Measurements from ENCODE around the gene AGR3. TPM values are rescaled to one million over a fixed set of nuclear protein-coding genes. Genes with fewer than 3 reads are reported as not detected.
"Not testable (repeated sequence)": the region's sequence is repeated elsewhere in the genome, so short reads cannot be mapped to it uniquely, and the experiment has no call there.

The AGR3 gene
- polyA plus RNA-seq, 1 donor from 2014 or later, result not detected

GRCh38 chr7:16867328-16867727, 14.5 kb downstream of the AGR3 start:
- Histone ChIP-seq H4K20me1 (ENCODE audit: insufficient read depth) (no peaks in the 10 kb centered on the region), H3K9ac (ENCODE audit: low read length) (no peak overlapping the region), H3K79me2 (replicated peaks; ENCODE audit: insufficient read depth, low read length) (no peaks in the 10 kb centered on the region), H3K27me3 (ENCODE audit: insufficient read depth, low read depth, low read length) (no peaks in the 10 kb centered on the region), H3K9me2 (ENCODE audit: insufficient read depth, low read length) (no peaks in the 10 kb centered on the region), H3F3A (ENCODE audit: insufficient read depth, low read length, poor library complexity, severe bottlenecking) (no peaks in the 10 kb centered on the region), H3K36me3 (ENCODE audit: insufficient read depth, low read length) (no peaks in the 10 kb centered on the region), H3K4me3 (ENCODE audit: low read length) (no peak overlapping the region), H3K27ac (ENCODE audit: low read length) (no peak overlapping the region), H3K4me2 (ENCODE audit: low read length) (no peak overlapping the region), H3K9me3 (ENCODE audit: low read length) (no peaks in the 10 kb centered on the region), H2AFZ (ENCODE audit: low read depth, low read length) (no peak overlapping the region)
- TF ChIP-seq POLR2AphosphoS5 (IDR thresholded peaks at IDR 0.05) (no peak), REST (IDR thresholded peaks at IDR 0.05; ENCODE audit: borderline replicate concordance) (no peak), EP300 (conservative IDR thresholded peaks at IDR 0.05; ENCODE audit: poor library complexity, severe bottlenecking) (no peak), MXI1 (conservative IDR thresholded peaks at IDR 0.05; ENCODE audit: poor library complexity, severe bottlenecking) (no peak), RAD21 (conservative IDR thresholded peaks at IDR 0.05) (no peak), TAF1 (IDR thresholded peaks at IDR 0.05; ENCODE audit: low read depth) (no peak), EZH2 (IDR thresholded peaks at IDR 0.05; ENCODE audit: borderline replicate concordance, insufficient read depth, low read length, poor library complexity, severe bottlenecking) (no peak), SMC3 (conservative IDR thresholded peaks at IDR 0.05; ENCODE audit: poor library complexity) (no peak), CTCF (IDR thresholded peaks at IDR 0.05; ENCODE audit: poor library complexity, severe bottlenecking) (no peak)

GRCh38 chr7:16853189-16853588, 28.6 kb downstream of the AGR3 start:
- not testable (repeated sequence) for H3K27ac ChIP-seq (ENCODE audit: low read length); H2AFZ ChIP-seq (ENCODE audit: low read depth, low read length); H3K9me2 ChIP-seq (ENCODE audit: insufficient read depth, low read length)

GRCh38 chr7:16851829-16852228, 30.0 kb downstream of the AGR3 start:
- Histone ChIP-seq H4K20me1 (ENCODE audit: insufficient read depth) (no peaks in the 10 kb centered on the region), H3K27ac (ENCODE audit: low read length) (no peak overlapping the region), H3F3A (ENCODE audit: insufficient read depth, low read length, poor library complexity, severe bottlenecking) (no peaks in the 10 kb centered on the region), H3K9me2 (ENCODE audit: insufficient read depth, low read length) (no peaks in the 10 kb centered on the region), H3K36me3 (ENCODE audit: insufficient read depth, low read length) (no peaks in the 10 kb centered on the region), H3K9ac (ENCODE audit: low read length) (no peak overlapping the region), H3K4me3 (ENCODE audit: low read length) (no peak overlapping the region), H3K27me3 (ENCODE audit: insufficient read depth, low read depth, low read length) (no peaks in the 10 kb centered on the region), H3K4me2 (ENCODE audit: low read length) (no peak overlapping the region), H3K9me3 (ENCODE audit: low read length) (no peaks in the 10 kb centered on the region), H2AFZ (ENCODE audit: low read depth, low read length) (no peak overlapping the region), H3K79me2 (replicated peaks; ENCODE audit: insufficient read depth, low read length) (no peaks in the 10 kb centered on the region)
- TF ChIP-seq REST (IDR thresholded peaks at IDR 0.05; ENCODE audit: borderline replicate concordance) (no peak), CTCF (IDR thresholded peaks at IDR 0.05; ENCODE audit: poor library complexity, severe bottlenecking) (no peak), MXI1 (conservative IDR thresholded peaks at IDR 0.05; ENCODE audit: poor library complexity, severe bottlenecking) (no peak), TAF1 (IDR thresholded peaks at IDR 0.05; ENCODE audit: low read depth) (no peak), EZH2 (IDR thresholded peaks at IDR 0.05; ENCODE audit: borderline replicate concordance, insufficient read depth, low read length, poor library complexity, severe bottlenecking) (no peak), SMC3 (conservative IDR thresholded peaks at IDR 0.05; ENCODE audit: poor library complexity) (no peak), POLR2AphosphoS5 (IDR thresholded peaks at IDR 0.05) (no peak)

More at GRCh38 chr7:16853189-16853588, 28.6 kb downstream of the AGR3 start:
- H3K4me2 ChIP-seq (ENCODE audit: low read length); H3F3A ChIP-seq (ENCODE audit: insufficient read depth, low read length, poor library complexity, severe bottlenecking); H3K9ac ChIP-seq (ENCODE audit: low read length); H3K27me3 ChIP-seq (ENCODE audit: insufficient read depth, low read depth, low read length); H3K4me3 ChIP-seq (ENCODE audit: low read length); H3K79me2 ChIP-seq (replicated peaks; ENCODE audit: insufficient read depth, low read length); H3K9me3 ChIP-seq (ENCODE audit: low read length); H3K36me3 ChIP-seq (ENCODE audit: insufficient read depth, low read length); H4K20me1 ChIP-seq (ENCODE audit: insufficient read depth): not testable (repeated sequence)

Data from neural cell (in vitro differentiated cells).